Measurements from ENCODE around the gene CLEC2B. TPM values are rescaled to one million over a fixed set of nuclear protein-coding genes. Genes with fewer than 3 reads are reported as not detected.
A peak's percentile ranks its signal among the peaks of the same experiment; 100 is the strongest.

CLEC2B gene
- total RNA-seq, 6 donors from 2014 or later = 8.4 to 37.8 (median 25.7) TPM

- TF ChIP-seq, protein P1, sequence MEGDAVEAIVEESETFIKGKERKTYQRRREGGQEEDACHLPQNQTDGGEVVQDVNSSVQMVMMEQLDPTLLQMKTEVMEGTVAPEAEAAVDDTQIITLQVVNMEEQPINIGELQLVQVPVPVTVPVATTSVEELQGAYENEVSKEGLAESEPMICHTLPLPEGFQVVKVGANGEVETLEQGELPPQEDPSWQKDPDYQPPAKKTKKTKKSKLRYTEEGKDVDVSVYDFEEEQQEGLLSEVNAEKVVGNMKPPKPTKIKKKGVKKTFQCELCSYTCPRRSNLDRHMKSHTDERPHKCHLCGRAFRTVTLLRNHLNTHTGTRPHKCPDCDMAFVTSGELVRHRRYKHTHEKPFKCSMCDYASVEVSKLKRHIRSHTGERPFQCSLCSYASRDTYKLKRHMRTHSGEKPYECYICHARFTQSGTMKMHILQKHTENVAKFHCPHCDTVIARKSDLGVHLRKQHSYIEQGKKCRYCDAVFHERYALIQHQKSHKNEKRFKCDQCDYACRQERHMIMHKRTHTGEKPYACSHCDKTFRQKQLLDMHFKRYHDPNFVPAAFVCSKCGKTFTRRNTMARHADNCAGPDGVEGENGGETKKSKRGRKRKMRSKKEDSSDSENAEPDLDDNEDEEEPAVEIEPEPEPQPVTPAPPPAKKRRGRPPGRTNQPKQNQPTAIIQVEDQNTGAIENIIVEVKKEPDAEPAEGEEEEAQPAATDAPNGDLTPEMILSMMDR (IDR thresholded peaks at IDR 0.05) = no peak
- TF ChIP-seq POLR2AphosphoS5 (IDR thresholded peaks at IDR 0.05) = no peak
- H3K4me3 ChIP-seq = no peak overlapping the region
- H3K9me3 ChIP-seq = no peaks in the 10 kb centered on the region
- peaks cover 0 to 5% (median 2%) of the 10 kb centered on the region in 4 donors for H3K4me1 ChIP-seq
- ATAC-seq (ENCODE audit: low FRiP score in 2 of 2) (no peak), DNase-seq (no peak)
- H3K27me3 ChIP-seq = no peaks in the 10 kb centered on the region
- 92 to 100% methylated on average over 3 of the region's 3 CpGs for WGBS, 2 donors
- H3K36me3 ChIP-seq = no peaks in the 10 kb centered on the region
- no peak overlapping the region for H3K27ac ChIP-seq
Measured at GRCh38 chr12:9872162-9872561, 3.0 kb upstream of the CLEC2B start.

GRCh38 chr12:9870286-9870866 lies 1.2 kb upstream of the CLEC2B start:
- DNase-seq (no peak), ATAC-seq (ENCODE audit: low FRiP score in 2 of 2) (no peak)
- Histone ChIP-seq H3K27me3 (no peaks in the 10 kb centered on the region), H3K9me3 (no peaks in the 10 kb centered on the region), H3K4me3 (peak overlapping the region in 3 of 4 donors; percentile 37 to 52 (median 48)), H3K4me1 (peaks cover 0 to 9% (median 2%) of the 10 kb centered on the region in 4 donors), H3K27ac (peak overlapping the region; percentile 76 to 94 (median 86)), H3K36me3 (no peaks in the 10 kb centered on the region)
- 50 to 57% methylated on average over 2 of the region's 2 CpGs for WGBS, 2 donors
- TF ChIP-seq POLR2A (IDR thresholded peaks at IDR 0.05) (no peak), POLR2AphosphoS5 (IDR thresholded peaks at IDR 0.05) (no peak), EP300 (IDR thresholded peaks at IDR 0.05) (no peak)
- TF ChIP-seq, protein P1 (IDR thresholded peaks at IDR 0.05) = no peak

DNA sequence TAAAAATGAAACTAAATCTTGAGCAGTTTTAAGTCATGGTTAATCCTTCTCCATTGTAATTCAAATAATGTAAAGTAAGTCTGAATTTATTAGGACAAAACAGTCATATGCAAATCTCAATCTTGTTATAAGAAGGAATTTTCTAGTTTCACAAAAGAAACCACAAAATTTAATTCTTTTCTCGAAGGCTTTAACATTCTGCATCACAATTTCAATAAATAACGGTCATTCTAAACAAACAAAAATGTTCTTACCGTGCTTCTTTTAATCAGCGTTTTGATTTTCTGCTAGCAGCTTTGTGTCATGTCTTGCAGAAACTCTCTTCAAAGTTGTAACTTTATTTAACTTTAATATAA lies 225 bp downstream of the CLEC2B start:
- no peak for DNase-seq
- Histone ChIP-seq H3K4me1 (peaks cover 0 to 9% (median 4%) of the 10 kb centered on the region in 4 donors), H3K9me3 (peaks cover 0 to under 1% (median 0%) of the 10 kb centered on the region in 4 donors), H3K27ac (peak overlapping the region; percentile 76 to 94 (median 86)), H3K36me3 (no peaks in the 10 kb centered on the region), H3K27me3 (no peaks in the 10 kb centered on the region), H3K4me3 (peak overlapping the region; percentile 30 to 52 (median 42))
- no peak for ATAC-seq (ENCODE audit: low FRiP score in 2 of 2)
- no peak for TF ChIP-seq EP300 (IDR thresholded peaks at IDR 0.05)
- TF ChIP-seq, protein P1 (IDR thresholded peaks at IDR 0.05) = no peak
- TF ChIP-seq POLR2AphosphoS5 (IDR thresholded peaks at IDR 0.05) = no peak
- TF ChIP-seq POLR2A (IDR thresholded peaks at IDR 0.05) = no peak
- 29 to 32% methylated on average over 4 of the region's 4 CpGs for WGBS, 2 donors

DNA sequence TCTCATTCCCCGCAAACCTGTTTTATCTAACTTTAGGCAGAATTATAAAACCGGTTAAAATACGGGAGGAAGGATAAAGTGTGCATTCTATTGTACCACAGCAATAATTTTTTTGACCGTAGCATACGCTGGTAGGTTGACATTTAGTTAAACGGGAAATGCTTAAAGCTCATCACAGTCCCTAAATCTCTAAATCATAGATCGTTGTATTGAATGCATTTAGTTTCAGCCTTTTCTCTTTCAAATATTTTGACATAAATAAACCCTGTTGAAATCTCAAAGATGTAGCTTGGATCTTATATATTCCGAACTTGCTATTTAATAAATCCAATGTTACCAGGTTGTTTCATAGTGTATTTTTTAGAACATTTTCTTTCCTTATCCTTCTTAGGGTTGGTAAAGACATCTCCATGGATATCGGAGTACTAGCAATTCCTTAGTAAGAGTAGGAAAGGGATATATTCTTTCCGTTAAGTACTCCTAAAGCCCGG lies 798 bp downstream of the CLEC2B start:
- Histone ChIP-seq H3K4me3 (peak overlapping the region; percentile 30 to 52 (median 42)), H3K4me1 (peaks cover 0 to 9% (median 4%) of the 10 kb centered on the region in 4 donors), H3K27me3 (no peaks in the 10 kb centered on the region), H3K27ac (peak overlapping the region; percentile 76 to 94 (median 86)), H3K9me3 (peaks cover 0 to 4% (median 0%) of the 10 kb centered on the region in 4 donors), H3K36me3 (no peaks in the 10 kb centered on the region)
- DNase-seq (no peak), ATAC-seq (ENCODE audit: low FRiP score in 2 of 2) (no peak)
- TF ChIP-seq EP300 (IDR thresholded peaks at IDR 0.05) = no peak
- TF ChIP-seq, protein P1 (IDR thresholded peaks at IDR 0.05) = no peak
- TF ChIP-seq POLR2AphosphoS5 (IDR thresholded peaks at IDR 0.05) = no peak
- TF ChIP-seq POLR2A (IDR thresholded peaks at IDR 0.05) = no peak
- WGBS, 2 donors = 36 to 41% methylated on average over 11 of the region's 11 CpGs

GRCh38 chr12:9867531-9867930 lies 1.6 kb downstream of the CLEC2B start:
- no peak for TF ChIP-seq POLR2A (IDR thresholded peaks at IDR 0.05)
- TF ChIP-seq POLR2AphosphoS5 (IDR thresholded peaks at IDR 0.05) = no peak
- TF ChIP-seq, protein P1 (IDR thresholded peaks at IDR 0.05) = no peak
- no peak for TF ChIP-seq EP300 (IDR thresholded peaks at IDR 0.05)
- H3K9me3 ChIP-seq = peaks cover 0 to 4% (median 0%) of the 10 kb centered on the region in 4 donors
- ATAC-seq (ENCODE audit: low FRiP score in 2 of 2) (no peak), DNase-seq (no peak)
- peak overlapping the region; percentile 1 to 94 (median 74) for H3K27ac ChIP-seq
- H3K4me3 ChIP-seq = peak overlapping the region; percentile 12 to 52 (median 42)
- no peaks in the 10 kb centered on the region for H3K36me3 ChIP-seq
- H3K4me1 ChIP-seq = peaks cover 0 to 9% (median 6%) of the 10 kb centered on the region in 4 donors
- no peaks in the 10 kb centered on the region for H3K27me3 ChIP-seq
- 20 to 25% methylated on average over 4 of the region's 4 CpGs for WGBS, 2 donors
